GM12872 (cell line): ENCODE measurements around the gene AVL9.

ENCODE experiments used
- TF ChIP-seq, protein P1 (sequence below): IDR thresholded peaks from 3 replicates; pipeline ENCODE4 v1.5.1; 2011; ENCODE audit warnings: low read depth, mild to moderate bottlenecking, low read length, moderate library complexity; ENCODE audit not compliant: insufficient read depth

Gene AVL9

GRCh38 chr7:32481176-32481575 is 14.1 kb upstream of the AVL9 start:
- TF ChIP-seq, protein P1, sequence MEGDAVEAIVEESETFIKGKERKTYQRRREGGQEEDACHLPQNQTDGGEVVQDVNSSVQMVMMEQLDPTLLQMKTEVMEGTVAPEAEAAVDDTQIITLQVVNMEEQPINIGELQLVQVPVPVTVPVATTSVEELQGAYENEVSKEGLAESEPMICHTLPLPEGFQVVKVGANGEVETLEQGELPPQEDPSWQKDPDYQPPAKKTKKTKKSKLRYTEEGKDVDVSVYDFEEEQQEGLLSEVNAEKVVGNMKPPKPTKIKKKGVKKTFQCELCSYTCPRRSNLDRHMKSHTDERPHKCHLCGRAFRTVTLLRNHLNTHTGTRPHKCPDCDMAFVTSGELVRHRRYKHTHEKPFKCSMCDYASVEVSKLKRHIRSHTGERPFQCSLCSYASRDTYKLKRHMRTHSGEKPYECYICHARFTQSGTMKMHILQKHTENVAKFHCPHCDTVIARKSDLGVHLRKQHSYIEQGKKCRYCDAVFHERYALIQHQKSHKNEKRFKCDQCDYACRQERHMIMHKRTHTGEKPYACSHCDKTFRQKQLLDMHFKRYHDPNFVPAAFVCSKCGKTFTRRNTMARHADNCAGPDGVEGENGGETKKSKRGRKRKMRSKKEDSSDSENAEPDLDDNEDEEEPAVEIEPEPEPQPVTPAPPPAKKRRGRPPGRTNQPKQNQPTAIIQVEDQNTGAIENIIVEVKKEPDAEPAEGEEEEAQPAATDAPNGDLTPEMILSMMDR = no peak

GRCh38 chr7:32481921-32482320 is 13.4 kb upstream of the AVL9 start:
- TF ChIP-seq, protein P1 = no peak

- TF ChIP-seq, protein P1 = no peak
These were observed 5.5 kb upstream of the AVL9 start for GRCh38 chr7:32489788-32490126.

- TF ChIP-seq, protein P1 = no peak
These were observed 5.0 kb upstream of the AVL9 start, which contains the start of gene LSM5 for GRCh38 chr7:32490127-32490796. LSM5 (minus strand) TSS chr7:32490380; CDS start chr7:32490365, 15 bp downstream.

DNA sequence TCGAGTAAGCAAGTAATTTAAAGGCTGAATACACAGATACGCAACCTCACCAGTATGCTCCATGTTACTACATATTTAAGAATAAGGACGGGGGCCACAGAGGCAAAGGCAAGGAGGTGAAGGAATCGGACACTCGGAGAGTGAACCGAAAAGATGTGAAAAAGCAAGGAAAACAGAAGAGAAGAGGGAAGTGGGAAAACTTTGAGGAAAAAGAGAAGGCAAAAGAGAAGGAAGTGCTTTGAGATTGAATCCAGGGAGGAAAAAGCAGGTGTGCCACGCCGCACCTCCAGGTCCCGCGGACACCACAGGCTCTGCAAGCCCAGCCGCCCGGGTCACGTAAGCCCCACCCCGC is 367 bp upstream of the AVL9 start:
- TF ChIP-seq, protein P1 = no peak

DNA sequence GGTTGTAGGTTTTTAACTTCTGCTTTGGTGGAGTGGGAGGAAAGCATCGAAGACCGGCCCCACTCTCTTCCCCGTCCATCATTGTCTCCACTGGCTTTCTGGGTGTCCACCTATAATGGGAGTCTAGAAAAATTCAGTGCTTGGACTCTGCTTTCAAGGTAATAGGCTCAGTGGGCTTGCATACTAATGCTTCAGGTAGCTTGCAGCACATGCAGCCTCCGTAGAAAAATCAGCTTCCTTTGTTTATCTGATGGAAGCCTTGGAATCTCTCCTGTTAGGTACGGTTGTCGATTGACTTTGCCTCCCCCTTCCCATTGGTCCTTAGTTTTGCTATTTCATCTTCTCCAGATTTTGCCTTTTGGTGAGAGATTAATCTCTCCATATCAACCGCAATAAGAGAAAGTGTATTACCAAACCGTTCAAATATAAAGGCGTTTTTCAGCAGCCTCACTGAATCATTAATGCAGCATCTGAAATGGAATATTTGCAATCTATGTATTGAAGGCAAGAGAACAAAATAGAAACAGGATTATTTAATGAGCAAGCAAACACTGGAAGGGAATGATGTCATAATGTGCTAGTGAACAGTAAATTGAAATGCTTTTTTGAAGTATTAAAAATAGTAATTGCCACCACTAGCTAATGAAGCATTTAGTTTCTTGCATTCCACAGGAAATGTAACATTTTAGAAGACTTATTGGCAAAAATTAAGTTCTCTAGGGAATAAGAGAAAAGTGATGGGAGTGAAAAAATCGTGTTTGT is 944 bp downstream of the AVL9 start:
- TF ChIP-seq, protein P1 = no peak

DNA sequence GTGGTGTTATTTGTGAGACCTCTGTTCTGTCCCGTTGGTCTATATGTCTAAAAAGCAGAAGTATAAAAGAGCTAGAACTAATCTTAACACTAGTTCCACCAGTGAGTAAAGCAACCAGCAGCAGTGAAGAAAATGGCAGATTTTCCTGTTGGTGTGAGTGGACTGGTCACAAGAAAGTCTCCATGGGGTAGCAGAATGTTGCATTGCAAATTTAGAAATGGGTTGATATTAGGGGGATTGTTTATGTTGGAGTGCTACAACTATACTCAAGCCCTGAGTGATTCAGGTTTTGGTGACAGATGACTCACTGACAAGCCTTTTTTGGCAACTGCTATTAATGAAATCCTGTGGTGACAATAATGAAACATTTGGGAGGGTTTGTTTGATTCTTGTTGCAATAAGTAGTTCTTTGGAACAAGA is 5.6 kb downstream of the AVL9 start:
- TF ChIP-seq, protein P1 = no peak
